Colonic mucosa (tissue), 4 donors: ENCODE results near the gene EFHC1. TPM values are rescaled to one million over a fixed set of nuclear protein-coding genes. Genes with fewer than 3 reads are reported as not detected.

Source experiments
- DNase-seq: peaks from one replicate; pipeline ENCODE4 v3.0.0-alpha.2; 2020
- H3K27ac ChIP-seq: fragments of 200-600 bp; one replicate; pipeline ENCODE4 v1.8.0; 2021
- H3K27me3 ChIP-seq: fragments of 200-600 bp; one replicate; pipeline ENCODE4 v1.8.0; 2021
- H3K36me3 ChIP-seq: fragments of 200-600 bp; one replicate; pipeline ENCODE4 v1.8.0; 2021
- H3K4me1 ChIP-seq: fragments of 200-600 bp; one replicate; pipeline ENCODE4 v1.8.0; 2021; ENCODE audit warnings: mild to moderate bottlenecking
- H3K4me3 ChIP-seq: fragments of 200-600 bp; one replicate; pipeline ENCODE4 v1.8.0; 2021
- H3K9ac ChIP-seq, 2 donors: one replicate each; pipeline ENCODE4 v1.7.0; 2013; ENCODE audit warnings: control low read depth in 2 of 2, low read depth in 2 of 2, low read length in 2 of 2
- H3K9me3 ChIP-seq: fragments of 200-600 bp; one replicate; pipeline ENCODE4 v1.8.0; 2021
- CTCF ChIP-seq: fragments of 200-600 bp; IDR thresholded peaks from one replicate; pipeline ENCODE4 v1.8.0; 2022; ENCODE audit warnings: antibody characterized with exemption, mild to moderate bottlenecking
- intact Hi-C: fragments of 100-400 bp; cut with DNase I; formaldehyde crosslinking; loops from one replicate; pipeline ENCODE4 v1.14.1; 2022
- total RNA-seq, 2 donors: library from RNA; stranded (reverse); fragmentation: NEBNext Ultra II Directional in 1 of 2; extraction: Animal tissue kit (Norgen Biotek cat#: 25700) in 1 of 2; gene quantifications; one replicate each; pipeline ENCODE4 v1.2.1, GENCODE V29; 2021
- donor health status: healthy.
- donor health status: DM: no; HTN: no; CAD: no.
- donor health status: DM: no; HTN: no; CAD: no.

Gene EFHC1
- 1 to 10 TPM; 6.2 to 9.5 TPM for total RNA-seq

- Histone ChIP-seq H3K9ac (peak within 1 kb of the TSS; percentile 77 to 91), H3K27ac (peak within 1 kb of the TSS; percentile 47), H3K4me1 (peaks cover 5% of the 10 kb centered on the region), H3K4me3 (peak within 1 kb of the TSS; percentile 79), H3K36me3 (no peaks in the 10 kb centered on the region), H3K9me3 (no peaks in the 10 kb centered on the region), H3K27me3 (no peaks in the 10 kb centered on the region)
- intact Hi-C loops = loop anchor here (2.0 to 5.0 kb wide), 3 partner anchors 87 to 242 kb away; no protein-coding TSS in a partner anchor
- TF ChIP-seq CTCF = no peak
- peak; percentile 99 for DNase-seq
Measured at GRCh38 chr6:52419809-52420667, at the start of gene EFHC1. Gene EFHC1, plus strand, starts transcription at chr6:52420342. Its CDS starts 69 bp downstream, at chr6:52420411.

DNA sequence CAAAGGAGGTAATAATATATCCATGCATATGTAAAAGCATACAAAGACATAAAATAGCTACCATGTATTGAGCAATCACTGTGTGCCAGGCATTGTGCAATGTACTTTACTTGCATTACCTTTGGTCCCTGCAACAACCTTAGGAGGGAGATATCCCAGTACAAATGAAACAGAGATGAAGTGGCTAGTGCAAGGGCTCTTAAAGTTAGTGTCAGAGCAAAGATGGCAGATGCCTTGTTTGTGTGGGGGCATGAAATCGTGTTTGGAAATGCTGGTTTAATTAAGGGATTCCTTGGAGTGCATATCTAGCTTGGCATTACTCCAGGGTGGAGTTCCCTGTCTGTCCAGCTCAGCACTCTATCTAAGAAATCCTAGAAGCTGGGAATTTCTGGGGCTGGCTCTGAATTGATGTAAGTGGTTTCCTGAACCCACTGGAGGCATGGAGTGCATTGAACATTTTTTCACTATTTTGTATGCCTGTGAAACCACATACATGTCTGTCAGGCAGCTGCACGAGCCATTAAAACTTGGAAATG, 48.4 kb upstream of the EFHC1 start:
- Histone ChIP-seq H3K4me1 (no peaks in the 10 kb centered on the region), H3K9me3 (no peaks in the 10 kb centered on the region), H3K36me3 (no peaks in the 10 kb centered on the region), H3K27me3 (no peaks in the 10 kb centered on the region), H3K9ac (no peak overlapping the region), H3K27ac (no peak overlapping the region), H3K4me3 (no peak overlapping the region)
- no peak for TF ChIP-seq CTCF
- DNase-seq = no peak
- intact Hi-C loops = no loop called here

GRCh38 chr6:52373151-52373690, 46.9 kb upstream of the EFHC1 start:
- Histone ChIP-seq H3K4me3 (no peak overlapping the region), H3K9ac (no peak overlapping the region), H3K4me1 (peaks cover 7% of the 10 kb centered on the region), H3K27ac (no peak overlapping the region), H3K9me3 (no peaks in the 10 kb centered on the region), H3K36me3 (no peaks in the 10 kb centered on the region), H3K27me3 (no peaks in the 10 kb centered on the region)
- intact Hi-C loops = no loop called here
- no peak for TF ChIP-seq CTCF
- no peak for DNase-seq

GRCh38 chr6:52374247-52374646, 45.9 kb upstream of the EFHC1 start:
- Histone ChIP-seq H3K9me3 (no peaks in the 10 kb centered on the region), H3K9ac (no peak overlapping the region), H3K36me3 (no peaks in the 10 kb centered on the region), H3K27me3 (no peaks in the 10 kb centered on the region), H3K4me1 (peaks cover 7% of the 10 kb centered on the region), H3K27ac (no peak overlapping the region), H3K4me3 (no peak overlapping the region)
- intact Hi-C loops = no loop called here
- no peak for DNase-seq
- TF ChIP-seq CTCF = no peak

- Histone ChIP-seq H3K4me1 (peaks cover 7% of the 10 kb centered on the region), H3K9me3 (no peaks in the 10 kb centered on the region), H3K27me3 (no peaks in the 10 kb centered on the region), H3K27ac (no peak overlapping the region), H3K4me3 (no peak overlapping the region), H3K36me3 (no peaks in the 10 kb centered on the region), H3K9ac (no peak overlapping the region)
- intact Hi-C loops = no loop called here
- DNase-seq = no peak
- no peak for TF ChIP-seq CTCF
Measured at GRCh38 chr6:52375780-52376556, 44.2 kb upstream of the EFHC1 start.
